Heart right ventricle (tissue), 16 donors: ENCODE measurements around the gene NELL1. TPM values are rescaled to one million over a fixed set of nuclear protein-coding genes. Genes with fewer than 3 reads are reported as not detected.

Experiments used
- ATAC-seq, 8 donors: fragments of 200-7000 bp; cut with Tn5 transposase; one replicate each; pipeline ENCODE4 v1.9.1; 2020; ENCODE audit warnings: mild to moderate bottlenecking in 8 of 8, moderate library complexity in 8 of 8, moderate number of reproducible peaks in 1 of 8
- DNase-seq, 2 donors: peaks; one replicate each; pipeline ENCODE4 v3.0.0-alpha.2; 2020
- H3K27ac ChIP-seq, 10 donors: fragments of 200-600 bp; sonication (generic) in 2 of 10; one replicate each; pipeline versions ENCODE4 v1.5.0 to v1.8.0; 2020 to 2022; ENCODE audit warnings: mild to moderate bottlenecking in 3 of 10
- H3K27me3 ChIP-seq, 7 donors: fragments of 200-600 bp; one replicate each; pipeline ENCODE4 v1.8.0; 2021 to 2022; ENCODE audit warnings: mild to moderate bottlenecking in 2 of 7
- H3K36me3 ChIP-seq, 9 donors: fragments of 200-600 bp; sonication (generic) in 1 of 9; one replicate each; pipeline versions ENCODE4 v1.5.0 to v1.8.0; 2020 to 2022; ENCODE audit warnings: mild to moderate bottlenecking in 2 of 9
- H3K4me1 ChIP-seq, 9 donors: fragments of 200-600 bp; sonication (generic) in 1 of 9; one replicate each; pipeline versions ENCODE4 v1.5.0 to v1.8.0; 2020 to 2022; ENCODE audit warnings: mild to moderate bottlenecking in 4 of 9
- H3K4me3 ChIP-seq, 10 donors: fragments of 200-600 bp; sonication (generic) in 2 of 10; one replicate each; pipeline versions ENCODE4 v1.5.0 to v1.8.0; 2020 to 2022; ENCODE audit warnings: mild to moderate bottlenecking in 7 of 10, moderate library complexity in 2 of 10
- H3K9me3 ChIP-seq, 11 donors: fragments of 200-600 bp in 10 of 11; sonication (generic) in 2 of 11; one replicate each; pipeline versions ENCODE4 v1.5.0 to v1.8.0; 2013 to 2022; ENCODE audit warnings: mild to moderate bottlenecking in 2 of 11, control low read depth in 1 of 11, moderate library complexity in 1 of 11
- WGBS, 2 donors: extraction: QIAGEN DNeasy Blood & Tissue Kit; methylation state at CpG; one replicate each; pipeline ENCODE4 v1.1.7; 2013; ENCODE audit warnings: inconsistent platforms in 1 of 2; 5-methylcytosine and 5-hydroxymethylcytosine counted together
- intact Hi-C, 10 donors: fragments of 100-400 bp; cut with DNase I; formaldehyde crosslinking; loops; one replicate each; pipeline versions ENCODE4 v1.11.1 to v1.14.2; 2022
- polyA plus RNA-seq, 2 donors: library from polyadenylated mRNA; stranded (reverse); fragments of 200-250 nt; gene quantifications; one replicate each; pipeline ENCODE4 v1.2.3, GENCODE V29; 2013
- total RNA-seq, 10 donors: library from RNA; stranded (reverse); fragmentation: NEBNext Ultra II Directional in 3 of 10; extraction: Animal tissue kit (Norgen Biotek cat#: 25700) in 3 of 10; gene quantifications; one replicate each; pipeline versions ENCODE4 v1.2.1 to v1.2.4, GENCODE V29; 2021 to 2023
- TF ChIP-seq, protein P1 (sequence below), 9 donors: fragments of 200-600 bp; sonication (generic) in 2 of 9; IDR thresholded peaks; one replicate each; pipeline versions ENCODE4 v1.5.0 to v1.8.0; 2021 to 2022; ENCODE audit warnings: antibody characterized with exemption in 9 of 9, mild to moderate bottlenecking in 5 of 9, moderate library complexity in 1 of 9
- donor health status: Arrhythmogenic right ventricular cardiomyopathy.
- donor health status: ischemic (EF 13 %, LVEDD 7.1; RV severe dilation, severe dysfunction).
- donor health status: healthy with polysubstance abuse.
- donor health status: DM: no; HTN: yes; CAD: no.
- donor health status: DM: no; HTN: no; CAD: no.
- donor health status: ischemic (EF 25% LVEDD 6.9; RV normal size, moderate dysfunction).
- donor health status: ischemic (EF 25% LVEDD 5.7; RV mildly dilated, moderate dysfunction).
- donor health status: healthy.
- donor health status: DM: yes; HTN: yes; CAD: no.
- donor health status: Ischemic cardiomyopathy.
- donor health status: ischemic (EF 35%, LVEDD 5.7; RV mildly dilated, moderate dysfunction).
- donor health status: nonischemic (EF 11% LVEDD 7.7; RV severe dilation, severe dysfunction).
- donor health status: DM: yes; HTN: yes; CAD: no.
- donor health status: PGD.
- donor health status: ischemic (EF 29% LVEDD 5.4; RV normal size, mild dysfunction).
- donor health status: nonischemic (EF 23%, LVEDD 6.1; RV moderate dilation, normal function).

The NELL1 gene
- total and polyA plus RNA-seq, 12 donors, result not detected

DNA sequence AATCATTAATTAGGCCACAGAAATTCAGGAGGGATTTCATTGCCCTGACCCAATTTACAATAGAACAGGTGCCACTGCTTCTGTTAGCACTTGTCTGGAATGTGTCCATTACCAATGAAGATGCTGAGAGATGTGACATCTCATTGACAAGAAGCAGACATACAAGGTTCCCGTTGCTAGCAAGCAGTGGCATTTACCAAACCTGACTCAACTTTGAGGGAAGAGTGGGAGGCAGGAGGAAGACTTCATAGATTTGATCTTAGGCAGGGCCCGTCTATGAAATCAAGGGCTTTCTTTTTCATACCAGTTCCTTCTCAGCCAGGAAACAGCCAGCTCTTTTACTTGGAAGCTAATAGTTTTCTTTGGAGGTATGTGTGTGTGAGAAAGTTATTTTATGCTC is 280.2 kb downstream of the NELL1 start:
- TF ChIP-seq, protein P1, sequence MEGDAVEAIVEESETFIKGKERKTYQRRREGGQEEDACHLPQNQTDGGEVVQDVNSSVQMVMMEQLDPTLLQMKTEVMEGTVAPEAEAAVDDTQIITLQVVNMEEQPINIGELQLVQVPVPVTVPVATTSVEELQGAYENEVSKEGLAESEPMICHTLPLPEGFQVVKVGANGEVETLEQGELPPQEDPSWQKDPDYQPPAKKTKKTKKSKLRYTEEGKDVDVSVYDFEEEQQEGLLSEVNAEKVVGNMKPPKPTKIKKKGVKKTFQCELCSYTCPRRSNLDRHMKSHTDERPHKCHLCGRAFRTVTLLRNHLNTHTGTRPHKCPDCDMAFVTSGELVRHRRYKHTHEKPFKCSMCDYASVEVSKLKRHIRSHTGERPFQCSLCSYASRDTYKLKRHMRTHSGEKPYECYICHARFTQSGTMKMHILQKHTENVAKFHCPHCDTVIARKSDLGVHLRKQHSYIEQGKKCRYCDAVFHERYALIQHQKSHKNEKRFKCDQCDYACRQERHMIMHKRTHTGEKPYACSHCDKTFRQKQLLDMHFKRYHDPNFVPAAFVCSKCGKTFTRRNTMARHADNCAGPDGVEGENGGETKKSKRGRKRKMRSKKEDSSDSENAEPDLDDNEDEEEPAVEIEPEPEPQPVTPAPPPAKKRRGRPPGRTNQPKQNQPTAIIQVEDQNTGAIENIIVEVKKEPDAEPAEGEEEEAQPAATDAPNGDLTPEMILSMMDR (IDR thresholded peaks at IDR 0.05), result no peak
- Histone ChIP-seq H3K27me3 (no peaks in the 10 kb centered on the region), H3K27ac (no peak overlapping the region), H3K9me3 (no peaks in the 10 kb centered on the region), H3K4me3 (no peak overlapping the region), H3K36me3 (no peaks in the 10 kb centered on the region), H3K4me1 (no peaks in the 10 kb centered on the region)
- WGBS, 2 donors, result 17 to 23% methylated on average over 2 of the region's 2 CpGs
- no peak for DNase-seq
- no peak for ATAC-seq
- intact Hi-C loops, result no loop called here

DNA sequence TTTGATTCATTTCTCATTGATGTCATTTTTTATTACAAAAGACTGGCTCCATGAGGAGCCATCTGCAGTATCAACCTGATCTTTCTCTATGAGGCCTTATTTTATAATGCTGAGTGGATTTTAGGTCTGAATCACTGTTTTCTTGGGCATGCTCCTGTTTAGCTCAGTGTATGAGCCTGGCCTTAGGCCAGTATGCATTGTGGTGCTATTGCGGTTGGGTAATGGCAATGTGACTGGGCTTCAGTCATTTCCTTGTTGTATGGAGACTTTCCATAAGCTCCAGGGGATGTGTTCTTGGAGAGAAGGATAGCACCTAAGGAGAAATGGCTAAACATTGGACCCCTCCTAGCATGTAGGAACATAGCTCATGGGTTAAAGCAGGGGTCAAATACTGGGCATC is 293.2 kb downstream of the NELL1 start:
- Histone ChIP-seq H3K36me3 (no peaks in the 10 kb centered on the region), H3K4me1 (no peaks in the 10 kb centered on the region), H3K27ac (no peak overlapping the region), H3K27me3 (no peaks in the 10 kb centered on the region), H3K4me3 (no peak overlapping the region), H3K9me3 (no peaks in the 10 kb centered on the region)
- ATAC-seq (no peak), DNase-seq (no peak)
- TF ChIP-seq, protein P1 (IDR thresholded peaks at IDR 0.05), result no peak
- intact Hi-C loops, result no loop called here
- 93 to 95% methylated on average over 1 of the region's 1 CpG for WGBS, 2 donors

DNA sequence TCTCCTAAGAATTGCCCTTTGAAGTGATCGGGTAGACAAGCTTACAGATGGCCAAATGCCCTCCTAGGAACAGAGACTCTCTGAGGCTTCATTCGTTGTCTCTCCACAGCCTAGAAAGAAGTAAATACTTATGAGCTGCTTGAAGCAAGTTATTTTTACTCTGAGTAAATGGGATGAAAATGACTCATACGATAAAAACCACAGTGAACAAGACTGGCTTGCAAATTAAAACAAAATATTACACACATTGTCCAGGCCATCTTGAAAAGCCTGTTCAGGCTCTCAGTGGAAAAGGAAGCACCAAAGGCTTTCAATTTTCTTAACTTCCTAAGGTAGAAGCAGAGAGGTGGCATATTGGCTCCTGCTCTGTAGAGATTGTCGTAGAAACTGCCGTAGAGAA is 294.2 kb downstream of the NELL1 start:
- DNase-seq (no peak), ATAC-seq (no peak)
- Histone ChIP-seq H3K4me1 (no peaks in the 10 kb centered on the region), H3K27me3 (no peaks in the 10 kb centered on the region), H3K9me3 (no peaks in the 10 kb centered on the region), H3K27ac (no peak overlapping the region), H3K4me3 (no peak overlapping the region), H3K36me3 (no peaks in the 10 kb centered on the region)
- intact Hi-C loops, result no loop called here
- TF ChIP-seq, protein P1 (IDR thresholded peaks at IDR 0.05), result no peak
- 72 to 82% methylated on average over 5 of the region's 5 CpGs for WGBS, 2 donors

DNA sequence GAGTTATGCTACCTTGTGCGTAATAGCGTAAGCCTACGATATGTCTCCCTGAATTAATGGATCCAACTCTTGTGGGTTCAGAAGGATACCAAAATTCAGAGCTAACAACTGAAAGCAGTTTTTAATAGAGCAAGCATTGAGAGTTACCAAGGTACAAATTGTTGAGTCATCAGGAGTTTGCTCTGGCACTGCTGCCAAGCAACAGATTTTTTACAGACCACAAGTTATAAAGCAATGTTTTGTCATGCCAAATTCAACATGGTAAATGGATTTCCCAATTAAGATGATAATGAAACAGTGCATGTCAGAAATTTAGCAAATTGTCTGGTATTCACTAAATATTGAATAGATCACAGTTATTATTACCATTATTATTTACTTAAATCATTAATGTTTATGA is 295.6 kb downstream of the NELL1 start:
- no peaks in the 10 kb centered on the region for H3K36me3 ChIP-seq
- 95 to 97% methylated on average over 3 of the region's 3 CpGs for WGBS, 2 donors
- intact Hi-C loops, result no loop called here
- no peaks in the 10 kb centered on the region for H3K4me1 ChIP-seq
- ATAC-seq, result no peak
- DNase-seq, result no peak
- H3K9me3 ChIP-seq, result no peaks in the 10 kb centered on the region
- TF ChIP-seq, protein P1 (IDR thresholded peaks at IDR 0.05), result no peak
- no peak overlapping the region for H3K27ac ChIP-seq
- no peaks in the 10 kb centered on the region for H3K27me3 ChIP-seq
- no peak overlapping the region for H3K4me3 ChIP-seq

DNA sequence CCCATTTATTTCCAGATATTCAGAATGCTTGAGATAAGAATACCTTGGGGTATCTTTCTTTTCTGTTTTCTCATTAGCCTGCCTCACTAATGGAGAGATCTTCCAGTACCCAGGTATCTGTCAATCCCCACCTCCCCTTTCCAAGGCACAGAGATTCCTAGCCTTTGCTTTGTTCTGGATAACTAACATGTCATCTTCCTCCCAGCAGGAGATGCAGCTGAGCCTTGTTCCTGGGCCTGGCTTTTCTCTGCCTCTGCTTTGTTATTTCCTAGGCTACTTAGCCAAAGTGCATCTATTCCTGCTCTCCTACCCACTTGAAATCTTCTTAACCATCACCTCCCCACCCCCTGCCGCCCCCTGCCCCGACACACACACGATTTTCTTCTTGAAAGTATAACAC is 297.1 kb downstream of the NELL1 start:
- WGBS, 2 donors, result 32 to 33% methylated on average over 3 of the region's 3 CpGs
- DNase-seq (no peak), ATAC-seq (no peak)
- TF ChIP-seq, protein P1 (IDR thresholded peaks at IDR 0.05), result no peak
- intact Hi-C loops, result no loop called here
- H3K27ac ChIP-seq, result no peak overlapping the region
- H3K4me3 ChIP-seq, result no peak overlapping the region
- no peaks in the 10 kb centered on the region for H3K4me1 ChIP-seq
- H3K9me3 ChIP-seq, result no peaks in the 10 kb centered on the region
- H3K36me3 ChIP-seq, result no peaks in the 10 kb centered on the region
- no peaks in the 10 kb centered on the region for H3K27me3 ChIP-seq
